ENCODE results near the gene SERPINE3.

The SERPINE3 gene

DNA sequence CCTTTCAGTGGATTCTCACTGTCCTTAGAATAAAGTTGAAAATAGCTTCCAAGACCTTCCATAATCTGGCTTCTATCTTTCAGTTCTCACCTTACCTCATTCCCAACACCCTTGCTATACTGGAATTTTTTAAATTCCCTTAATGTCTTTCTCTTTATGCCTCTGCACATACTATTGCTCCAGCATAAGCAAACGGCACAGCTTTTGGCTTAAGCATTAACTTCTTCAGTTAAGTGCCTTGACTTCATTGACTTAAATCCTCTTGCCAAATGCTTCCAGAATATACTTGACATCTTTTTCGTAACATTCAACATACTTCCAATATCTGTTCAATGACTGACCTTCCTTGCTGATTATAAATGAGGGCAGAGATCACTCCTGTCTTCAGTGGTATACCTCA, 34.0 kb downstream of the SERPINE3 start:
- Histone ChIP-seq H3K27me3 (ENCODE audit: insufficient read depth, insufficient read length) (no peaks in the 10 kb centered on the region), H3K9me3 (ENCODE audit: insufficient read depth, low read length) (no peaks in the 10 kb centered on the region), H3K4me1 (ENCODE audit: insufficient read depth, insufficient read length) (no peaks in the 10 kb centered on the region), H3K36me3 (ENCODE audit: insufficient read depth, insufficient read length, low read length) (peaks cover 11% of the 10 kb centered on the region), H3K9ac (ENCODE audit: insufficient read length, low read depth) (no peak overlapping the region), H3K4me3 (ENCODE audit: insufficient read length, low read depth) (no peak overlapping the region)
- no peak for TF ChIP-seq SUZ12 (IDR thresholded peaks at IDR 0.05; ENCODE audit: extremely low read depth, insufficient read depth, insufficient read length)
- TF ChIP-seq YY1 (IDR thresholded peaks at IDR 0.05; ENCODE audit: insufficient read depth, insufficient read length), result no peak
- TF ChIP-seq ZNF274 (IDR thresholded peaks at IDR 0.05; ENCODE audit: low read depth, low read length), result no peak
- DNase-seq (ENCODE audit: low read depth, low spot score), result no peak

DNA sequence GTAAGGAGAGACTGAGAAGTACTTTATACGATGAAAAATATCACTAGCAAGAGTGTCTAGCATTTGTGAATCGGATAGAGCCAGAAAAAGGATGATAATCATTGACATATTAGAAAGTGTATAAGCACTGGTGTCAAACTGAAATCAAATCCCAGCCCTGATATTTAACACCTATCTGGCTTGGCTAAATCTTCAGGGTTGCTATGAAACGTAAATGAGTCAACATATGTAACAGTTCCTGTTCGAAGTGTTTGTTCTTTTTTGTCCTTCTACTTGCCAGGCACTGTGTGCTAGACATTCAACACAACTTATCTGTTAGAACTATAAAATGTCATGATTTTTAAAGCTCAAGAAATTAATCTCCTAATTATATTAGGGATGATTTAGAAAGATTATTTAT, 40.8 kb downstream of the SERPINE3 start:
- TF ChIP-seq ZNF274 (IDR thresholded peaks at IDR 0.05; ENCODE audit: low read depth, low read length), result no peak
- no peak for TF ChIP-seq YY1 (IDR thresholded peaks at IDR 0.05; ENCODE audit: insufficient read depth, insufficient read length)
- TF ChIP-seq SUZ12 (IDR thresholded peaks at IDR 0.05; ENCODE audit: extremely low read depth, insufficient read depth, insufficient read length), result no peak

DNA sequence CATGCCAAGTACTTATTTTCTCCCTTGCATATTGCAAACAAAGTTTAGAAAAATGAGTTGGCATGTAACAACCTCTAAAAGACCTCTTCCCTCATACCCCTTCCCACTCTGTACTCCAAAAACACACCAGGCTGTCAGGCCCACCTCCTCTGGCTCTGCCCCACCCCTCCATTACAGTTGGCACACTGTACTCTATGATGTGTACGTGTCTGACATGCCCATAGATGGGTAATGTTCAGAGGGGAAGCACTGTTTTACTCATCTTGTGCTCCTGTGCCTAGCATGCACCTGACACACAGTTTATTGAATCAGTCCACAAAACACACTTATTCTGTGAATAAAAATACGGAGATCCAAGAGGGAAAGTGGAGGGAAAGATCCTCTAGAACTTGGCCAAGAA, 45.6 kb downstream of the SERPINE3 start:
- Histone ChIP-seq H3K9me3 (ENCODE audit: insufficient read depth, low read length) (no peaks in the 10 kb centered on the region), H3K4me1 (ENCODE audit: insufficient read depth, insufficient read length) (no peaks in the 10 kb centered on the region), H3K4me3 (ENCODE audit: insufficient read length, low read depth) (no peak overlapping the region), H3K36me3 (ENCODE audit: insufficient read depth, insufficient read length, low read length) (no peaks in the 10 kb centered on the region), H3K9ac (ENCODE audit: insufficient read length, low read depth) (no peak overlapping the region), H3K27me3 (ENCODE audit: insufficient read depth, insufficient read length) (no peaks in the 10 kb centered on the region)
- DNase-seq (ENCODE audit: low read depth, low spot score), result no peak
- TF ChIP-seq YY1 (IDR thresholded peaks at IDR 0.05; ENCODE audit: insufficient read depth, insufficient read length) (no peak), SUZ12 (IDR thresholded peaks at IDR 0.05; ENCODE audit: extremely low read depth, insufficient read depth, insufficient read length) (no peak)

More for the DNA sequence above, 40.8 kb downstream of the SERPINE3 start:
- H3K9ac ChIP-seq (ENCODE audit: insufficient read length, low read depth), result no peak overlapping the region
- DNase-seq (ENCODE audit: low read depth, low spot score), result no peak
- peaks cover 3% of the 10 kb centered on the region for H3K36me3 ChIP-seq (ENCODE audit: insufficient read depth, insufficient read length, low read length)
- H3K4me1 ChIP-seq (ENCODE audit: insufficient read depth, insufficient read length), result no peaks in the 10 kb centered on the region
- H3K9me3 ChIP-seq (ENCODE audit: insufficient read depth, low read length), result no peaks in the 10 kb centered on the region
- H3K27me3 ChIP-seq (ENCODE audit: insufficient read depth, insufficient read length), result no peaks in the 10 kb centered on the region
- H3K4me3 ChIP-seq (ENCODE audit: insufficient read length, low read depth), result no peak overlapping the region

DNA sequence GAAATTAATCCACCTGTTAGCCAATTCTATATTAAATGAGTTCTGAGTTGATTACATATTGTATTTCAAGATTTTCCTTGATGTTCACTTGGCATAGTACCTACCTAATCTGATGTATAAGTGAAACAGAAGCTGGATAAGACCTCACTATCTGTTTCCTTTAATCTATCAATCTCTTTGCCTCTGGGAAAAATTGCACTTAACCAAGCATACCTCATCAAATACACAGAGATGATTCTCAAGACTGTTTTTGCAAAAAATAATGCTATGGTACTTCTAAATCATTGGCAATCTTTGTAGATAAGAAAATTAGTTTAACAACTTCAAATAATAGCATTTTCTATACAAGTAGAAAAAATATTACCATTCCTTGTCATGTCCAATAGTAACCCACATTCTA, 55.2 kb downstream of the SERPINE3 start:
- DNase-seq (ENCODE audit: low read depth, low spot score), result no peak
- no peaks in the 10 kb centered on the region for H3K9me3 ChIP-seq (ENCODE audit: insufficient read depth, low read length)
- no peak overlapping the region for H3K9ac ChIP-seq (ENCODE audit: insufficient read length, low read depth)
- no peak overlapping the region for H3K4me3 ChIP-seq (ENCODE audit: insufficient read length, low read depth)
- H3K36me3 ChIP-seq (ENCODE audit: insufficient read depth, insufficient read length, low read length), result no peaks in the 10 kb centered on the region
- no peak for TF ChIP-seq SUZ12 (IDR thresholded peaks at IDR 0.05; ENCODE audit: extremely low read depth, insufficient read depth, insufficient read length)
- TF ChIP-seq YY1 (IDR thresholded peaks at IDR 0.05; ENCODE audit: insufficient read depth, insufficient read length), result no peak
- TF ChIP-seq ZNF274 (IDR thresholded peaks at IDR 0.05; ENCODE audit: low read depth, low read length), result no peak
- no peaks in the 10 kb centered on the region for H3K27me3 ChIP-seq (ENCODE audit: insufficient read depth, insufficient read length)
- H3K4me1 ChIP-seq (ENCODE audit: insufficient read depth, insufficient read length), result no peaks in the 10 kb centered on the region

DNA sequence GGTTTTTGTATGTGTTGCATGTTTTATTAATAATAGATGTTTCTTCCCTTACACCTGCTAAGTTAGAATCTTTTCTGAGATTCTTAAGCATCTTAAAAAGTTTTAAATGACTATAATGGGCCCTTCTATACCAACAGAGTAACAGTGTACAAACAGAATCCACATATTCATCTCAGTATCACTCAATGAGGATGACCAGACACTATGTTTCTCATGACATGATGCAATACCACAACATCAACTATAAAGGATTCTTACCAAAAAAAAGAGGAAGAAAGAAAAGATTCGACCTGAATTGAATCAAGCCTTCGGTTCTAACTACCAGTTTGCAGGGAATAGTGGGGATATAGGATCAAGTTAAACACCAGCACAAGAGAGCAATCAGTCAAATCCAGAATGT, 56.9 kb downstream of the SERPINE3 start:
- Histone ChIP-seq H3K4me1 (ENCODE audit: insufficient read depth, insufficient read length) (no peaks in the 10 kb centered on the region), H3K4me3 (ENCODE audit: insufficient read length, low read depth) (no peak overlapping the region), H3K36me3 (ENCODE audit: insufficient read depth, insufficient read length, low read length) (no peaks in the 10 kb centered on the region), H3K9ac (ENCODE audit: insufficient read length, low read depth) (no peak overlapping the region), H3K9me3 (ENCODE audit: insufficient read depth, low read length) (no peaks in the 10 kb centered on the region), H3K27me3 (ENCODE audit: insufficient read depth, insufficient read length) (no peaks in the 10 kb centered on the region)
- TF ChIP-seq ZNF274 (IDR thresholded peaks at IDR 0.05; ENCODE audit: low read depth, low read length), result no peak
- no peak for TF ChIP-seq YY1 (IDR thresholded peaks at IDR 0.05; ENCODE audit: insufficient read depth, insufficient read length)
- TF ChIP-seq SUZ12 (IDR thresholded peaks at IDR 0.05; ENCODE audit: extremely low read depth, insufficient read depth, insufficient read length), result no peak
- DNase-seq (ENCODE audit: low read depth, low spot score), result no peak

DNA sequence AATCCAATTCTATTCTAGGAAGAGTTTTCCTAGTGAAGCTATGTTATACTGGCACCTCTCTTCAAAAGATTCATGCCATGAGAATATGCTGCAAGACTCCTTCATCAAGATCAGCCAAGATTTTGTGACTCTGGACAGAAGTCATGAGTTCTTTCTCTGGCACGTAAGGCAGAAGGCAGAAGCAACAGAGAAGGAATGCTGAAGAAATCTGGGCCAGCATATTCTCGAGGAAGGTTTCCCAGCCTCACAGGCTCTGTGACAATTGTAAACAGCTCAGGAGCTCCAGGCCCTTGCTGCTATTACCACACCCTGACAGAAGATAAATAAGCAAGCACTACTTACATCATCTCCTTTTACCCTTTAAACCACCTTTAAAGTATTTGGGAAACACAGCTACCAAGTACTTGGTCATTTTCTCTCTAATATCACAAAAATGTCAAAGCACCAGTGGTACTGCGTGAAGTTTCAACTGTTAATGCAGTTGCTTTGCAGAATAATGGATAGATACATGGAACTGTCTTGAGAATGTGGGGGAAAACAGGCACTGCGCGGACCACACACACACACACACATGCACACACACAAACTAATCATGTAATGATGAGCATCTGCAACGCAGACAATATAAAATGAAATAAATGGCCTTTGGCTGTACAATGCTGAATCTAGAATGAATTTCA, 57.9 kb downstream of the SERPINE3 start:
- no peaks in the 10 kb centered on the region for H3K36me3 ChIP-seq (ENCODE audit: insufficient read depth, insufficient read length, low read length)
- no peaks in the 10 kb centered on the region for H3K27me3 ChIP-seq (ENCODE audit: insufficient read depth, insufficient read length)
- no peak for DNase-seq (ENCODE audit: low read depth, low spot score)
- H3K9ac ChIP-seq (ENCODE audit: insufficient read length, low read depth), result no peak overlapping the region
- no peak overlapping the region for H3K4me3 ChIP-seq (ENCODE audit: insufficient read length, low read depth)
- no peaks in the 10 kb centered on the region for H3K9me3 ChIP-seq (ENCODE audit: insufficient read depth, low read length)
- no peak for TF ChIP-seq YY1 (IDR thresholded peaks at IDR 0.05; ENCODE audit: insufficient read depth, insufficient read length)
- TF ChIP-seq SUZ12 (IDR thresholded peaks at IDR 0.05; ENCODE audit: extremely low read depth, insufficient read depth, insufficient read length), result no peak
- TF ChIP-seq ZNF274 (IDR thresholded peaks at IDR 0.05; ENCODE audit: low read depth, low read length), result no peak
- H3K4me1 ChIP-seq (ENCODE audit: insufficient read depth, insufficient read length), result no peaks in the 10 kb centered on the region

DNA sequence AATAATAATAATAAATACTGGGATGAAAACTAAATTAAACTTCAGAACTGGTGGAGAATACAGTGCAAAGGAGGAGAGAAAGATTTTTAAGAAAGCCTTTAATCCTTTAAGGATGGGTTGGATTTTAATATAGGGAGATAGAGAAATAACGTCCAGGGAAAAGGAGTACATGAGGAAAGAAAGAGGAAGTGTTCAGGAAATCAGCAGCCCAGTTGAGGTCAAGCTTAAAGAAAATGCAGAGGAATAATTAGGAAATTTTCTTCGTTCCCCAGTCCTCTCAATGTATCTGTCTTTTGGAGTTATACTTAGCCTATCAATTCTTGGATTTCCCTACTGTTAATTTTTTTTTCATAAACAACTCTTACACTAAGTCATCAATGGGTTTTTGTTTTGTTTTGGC, 65.7 kb downstream of the SERPINE3 start:
- no peak overlapping the region for H3K4me3 ChIP-seq (ENCODE audit: insufficient read length, low read depth)
- H3K9me3 ChIP-seq (ENCODE audit: insufficient read depth, low read length), result no peaks in the 10 kb centered on the region
- no peak for DNase-seq (ENCODE audit: low read depth, low spot score)
- no peaks in the 10 kb centered on the region for H3K27me3 ChIP-seq (ENCODE audit: insufficient read depth, insufficient read length)
- TF ChIP-seq SUZ12 (IDR thresholded peaks at IDR 0.05; ENCODE audit: extremely low read depth, insufficient read depth, insufficient read length) (no peak), ZNF274 (IDR thresholded peaks at IDR 0.05; ENCODE audit: low read depth, low read length) (no peak), YY1 (IDR thresholded peaks at IDR 0.05; ENCODE audit: insufficient read depth, insufficient read length) (no peak)
- no peaks in the 10 kb centered on the region for H3K36me3 ChIP-seq (ENCODE audit: insufficient read depth, insufficient read length, low read length)
- no peak overlapping the region for H3K9ac ChIP-seq (ENCODE audit: insufficient read length, low read depth)
- no peaks in the 10 kb centered on the region for H3K4me1 ChIP-seq (ENCODE audit: insufficient read depth, insufficient read length)
